Uterus (tissue), 4 donors: Measurements from ENCODE around the gene PPP1R10. TPM values are rescaled to one million over a fixed set of nuclear protein-coding genes. Genes with fewer than 3 reads are reported as not detected.
"Not testable (repeated sequence)": the region's sequence is repeated elsewhere in the genome, so short reads cannot be mapped to it uniquely, and the experiment has no call there.

Experiments
- DNase-seq, 2 donors: peaks; one replicate each; pipeline ENCODE4 v3.0.0-alpha.2; 2019 to 2020
- H3K27ac ChIP-seq, 2 donors: fragments of 200-600 bp; sonication (generic); 1 replicate in 1 of 2; 2 replicates in 1 of 2; pipeline ENCODE4 v1.5.1; 2016 to 2018
- H3K27me3 ChIP-seq, 2 donors: fragments of 200-600 bp; sonication (generic); one replicate each; pipeline ENCODE4 v1.5.1; 2018 to 2019; ENCODE audit warnings: control low read depth in 1 of 2
- H3K36me3 ChIP-seq, 2 donors: fragments of 200-600 bp; sonication (generic); one replicate each; pipeline ENCODE4 v1.5.1; 2019; ENCODE audit warnings: control low read depth in 1 of 2
- H3K4me1 ChIP-seq, 2 donors: fragments of 200-600 bp; sonication (generic); one replicate each; pipeline ENCODE4 v1.5.1; 2018 to 2019; ENCODE audit warnings: control low read depth in 1 of 2
- H3K4me3 ChIP-seq, 2 donors: fragments of 200-600 bp; sonication (generic); 1 replicate in 1 of 2; 2 replicates in 1 of 2; pipeline ENCODE4 v1.5.1; 2018 to 2019; ENCODE audit warnings: mild to moderate bottlenecking in 1 of 2
- H3K9me3 ChIP-seq, 2 donors: fragments of 200-600 bp; sonication (generic); one replicate each; pipeline ENCODE4 v1.5.1; 2019; ENCODE audit warnings: control low read depth in 1 of 2
- POLR2A ChIP-seq, 2 donors: fragments of 450-650 bp; IDR thresholded peaks; one replicate each; pipeline ENCODE4 v1.6.1; 2016; ENCODE audit warnings: antibody characterized with exemption in 2 of 2, mild to moderate bottlenecking in 1 of 2, moderate library complexity in 1 of 2
- intact Hi-C: fragments of 100-400 bp; cut with DNase I; formaldehyde crosslinking; loops from one replicate; pipeline ENCODE4 v1.15.1; 2023; ENCODE audit warnings: low total_unique reads
- total RNA-seq, 4 donors: library from RNA; depleted of rRNA in 3 of 4; stranded (reverse); fragments of >200 nt in 3 of 4; gene quantifications; one replicate each; pipeline versions ENCODE4 v1.1.0 to v1.2.4, GENCODE V29; 2014 to 2023
- TF ChIP-seq, protein P1 (sequence below), 4 experiments: fragments of 200-600 bp in 2 of 4; fragments of 450-650 bp in 2 of 4; sonication (generic) in 2 of 4; IDR thresholded peaks; one replicate each; pipeline ENCODE4 v1.5.1; 2016 to 2019; ENCODE audit warnings: antibody characterized with exemption in 4 of 4, mild to moderate bottlenecking in 2 of 4, moderate library complexity in 1 of 4
- donor health status: DM: yes; HTN: yes; CAD: no.

Gene PPP1R10
- total RNA-seq: 10 to 100 TPM; 24.1 to 86.0 (median 40.2) TPM

DNA sequence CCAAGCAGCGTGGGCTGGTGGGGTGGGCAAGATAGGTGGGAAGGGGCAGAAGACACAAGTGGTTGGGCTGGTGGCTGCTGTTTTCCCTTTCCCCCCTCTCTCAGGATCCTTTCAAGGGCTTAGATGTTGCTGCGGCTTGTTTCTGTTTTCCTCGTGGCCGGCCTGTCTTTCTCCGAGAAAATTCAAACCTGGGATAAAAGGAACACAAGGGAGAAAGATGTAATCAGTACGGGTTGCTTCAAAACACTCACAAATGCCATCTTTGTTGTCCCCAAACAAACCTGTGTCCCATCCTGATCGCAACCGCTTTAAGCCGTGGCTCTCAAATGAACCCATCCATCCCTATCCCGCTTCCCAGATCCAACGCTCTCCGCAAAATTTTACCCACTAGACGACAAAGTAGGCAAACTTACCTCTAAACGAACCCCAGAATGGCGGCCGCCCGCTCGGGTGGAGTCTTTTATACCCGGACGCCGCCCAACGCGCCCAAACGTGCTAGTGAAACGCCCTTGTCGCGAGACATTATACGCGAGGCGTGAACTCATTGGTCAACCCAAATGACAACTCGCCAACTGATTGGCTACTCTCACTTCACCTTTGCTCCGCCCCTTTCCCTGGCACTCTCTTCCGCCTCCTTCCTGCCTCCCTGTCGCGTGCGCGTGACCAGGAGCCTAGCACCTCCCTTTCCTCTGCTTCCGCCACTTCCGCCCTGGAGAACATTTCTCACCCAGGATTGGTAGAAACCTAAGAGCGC lies at the start of gene PPP1R10:
TSS of gene PPP1R10 (minus strand) at position 433 of the 754 bp plus-strand sequence. CDS start 7,299 bp downstream, outside the sequence.
- H3K4me3 ChIP-seq: peak within 1 kb of the TSS; percentile 78 to 99
- peak; percentile 99 for TF ChIP-seq POLR2A (IDR thresholded peaks at IDR 0.05)
- TF ChIP-seq, protein P1, sequence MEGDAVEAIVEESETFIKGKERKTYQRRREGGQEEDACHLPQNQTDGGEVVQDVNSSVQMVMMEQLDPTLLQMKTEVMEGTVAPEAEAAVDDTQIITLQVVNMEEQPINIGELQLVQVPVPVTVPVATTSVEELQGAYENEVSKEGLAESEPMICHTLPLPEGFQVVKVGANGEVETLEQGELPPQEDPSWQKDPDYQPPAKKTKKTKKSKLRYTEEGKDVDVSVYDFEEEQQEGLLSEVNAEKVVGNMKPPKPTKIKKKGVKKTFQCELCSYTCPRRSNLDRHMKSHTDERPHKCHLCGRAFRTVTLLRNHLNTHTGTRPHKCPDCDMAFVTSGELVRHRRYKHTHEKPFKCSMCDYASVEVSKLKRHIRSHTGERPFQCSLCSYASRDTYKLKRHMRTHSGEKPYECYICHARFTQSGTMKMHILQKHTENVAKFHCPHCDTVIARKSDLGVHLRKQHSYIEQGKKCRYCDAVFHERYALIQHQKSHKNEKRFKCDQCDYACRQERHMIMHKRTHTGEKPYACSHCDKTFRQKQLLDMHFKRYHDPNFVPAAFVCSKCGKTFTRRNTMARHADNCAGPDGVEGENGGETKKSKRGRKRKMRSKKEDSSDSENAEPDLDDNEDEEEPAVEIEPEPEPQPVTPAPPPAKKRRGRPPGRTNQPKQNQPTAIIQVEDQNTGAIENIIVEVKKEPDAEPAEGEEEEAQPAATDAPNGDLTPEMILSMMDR (IDR thresholded peaks at IDR 0.05): peak in 2 of 4 experiments; percentile 12 to 23
- peaks cover 0 to 30% of the 10 kb centered on the region in 2 donors for H3K4me1 ChIP-seq
- H3K36me3 ChIP-seq: no peaks in the 10 kb centered on the region
- H3K27ac ChIP-seq: peak within 1 kb of the TSS; percentile 98 to 100
- no peaks in the 10 kb centered on the region for H3K9me3 ChIP-seq
- intact Hi-C loops: no loop called here
- H3K27me3 ChIP-seq: no peaks in the 10 kb centered on the region
- DNase-seq: peak; percentile 99 to 100

DNA sequence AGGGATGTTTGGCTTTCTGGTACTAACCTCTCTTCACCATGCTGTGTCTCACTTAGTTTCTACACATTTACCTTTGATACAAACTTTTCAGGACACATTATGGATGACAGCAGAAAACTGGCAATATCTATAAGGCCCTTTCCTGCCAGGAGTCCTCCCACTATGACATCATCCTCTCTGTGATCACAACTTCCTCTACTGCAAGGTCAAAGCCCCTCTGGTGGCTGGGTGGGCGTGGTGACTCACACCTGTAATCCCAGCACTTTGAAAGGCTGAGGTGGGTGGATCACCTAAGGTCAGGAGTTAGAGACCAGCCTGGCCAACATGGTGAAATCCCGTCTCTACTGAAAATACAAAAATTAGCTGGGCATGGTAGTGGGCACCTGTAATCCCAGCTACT lies 49.3 kb upstream of the PPP1R10 start:
- H3K9me3 ChIP-seq, intact Hi-C loops, H3K4me3 ChIP-seq, H3K36me3 ChIP-seq, H3K27ac ChIP-seq, H3K4me1 ChIP-seq, DNase-seq, H3K27me3 ChIP-seq: not testable (repeated sequence)

DNA sequence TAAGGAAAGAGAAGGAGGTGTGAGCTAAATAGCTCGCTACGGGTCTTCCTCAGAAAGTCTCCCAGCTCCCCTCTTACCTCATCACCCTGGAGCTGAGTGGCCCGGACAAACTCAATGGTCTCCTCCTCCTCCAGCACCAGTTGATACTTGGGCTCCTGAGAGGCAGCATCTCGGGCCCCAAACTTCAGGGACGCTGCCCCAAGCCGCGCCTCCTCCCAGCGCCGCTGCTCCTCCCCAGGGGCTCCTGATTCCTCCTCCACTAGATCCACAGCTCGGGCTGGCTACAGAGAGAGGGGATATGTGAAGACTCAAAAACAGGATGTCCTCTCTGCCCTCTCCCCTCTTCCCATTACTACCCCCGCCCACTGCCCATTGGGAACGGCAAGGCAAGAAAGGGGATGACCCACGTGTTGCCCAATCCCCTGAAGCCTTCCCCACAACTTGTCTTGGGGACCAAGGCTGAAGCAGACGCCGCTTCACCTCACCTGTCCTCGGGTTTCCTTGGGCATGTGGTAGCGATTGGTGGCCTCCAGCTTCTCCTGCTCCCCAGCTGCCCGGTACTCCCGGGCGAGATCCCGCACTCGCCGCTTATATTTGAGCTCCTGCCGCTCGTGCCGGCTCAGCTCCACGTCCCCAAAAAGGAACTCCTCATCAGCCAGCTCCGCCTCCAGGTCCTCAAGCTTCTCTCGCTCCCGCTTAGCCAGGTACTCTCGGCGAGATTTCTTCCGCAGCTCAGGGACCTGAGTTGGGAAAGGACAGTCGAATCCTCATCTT lies 48.1 kb upstream of the PPP1R10 start:
- no peak overlapping the region for H3K27ac ChIP-seq
- H3K27me3 ChIP-seq: no peaks in the 10 kb centered on the region
- TF ChIP-seq POLR2A (IDR thresholded peaks at IDR 0.05): no peak
- TF ChIP-seq, protein P1 (IDR thresholded peaks at IDR 0.05): no peak
- H3K36me3 ChIP-seq: no peaks in the 10 kb centered on the region
- H3K4me3 ChIP-seq: no peak overlapping the region
- no peak for DNase-seq
- H3K9me3 ChIP-seq: no peaks in the 10 kb centered on the region
- H3K4me1 ChIP-seq: no peaks in the 10 kb centered on the region
- intact Hi-C loops: no loop called here

DNA sequence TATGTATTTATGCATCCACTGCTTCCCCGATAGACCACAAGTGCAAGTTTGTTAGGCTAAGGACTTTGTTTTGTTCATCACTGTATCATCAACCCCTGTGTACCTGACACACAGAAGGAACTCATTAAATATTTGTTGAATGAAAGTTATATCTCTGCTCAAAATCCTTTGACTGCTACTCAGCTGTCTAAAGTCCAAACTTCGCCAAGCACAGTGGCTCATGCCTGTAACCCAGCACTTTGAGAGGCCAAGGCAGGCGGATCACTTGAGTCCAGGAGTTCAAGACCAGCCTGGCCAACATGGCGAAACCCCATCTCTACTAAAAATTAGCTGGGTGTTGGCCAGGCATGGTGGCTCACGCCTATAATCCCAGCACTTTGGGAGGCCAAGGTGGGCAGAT lies 40.9 kb upstream of the PPP1R10 start:
- intact Hi-C loops, H3K9me3 ChIP-seq, DNase-seq, H3K27ac ChIP-seq, H3K4me3 ChIP-seq, H3K4me1 ChIP-seq, H3K27me3 ChIP-seq, H3K36me3 ChIP-seq: not testable (repeated sequence)

DNA sequence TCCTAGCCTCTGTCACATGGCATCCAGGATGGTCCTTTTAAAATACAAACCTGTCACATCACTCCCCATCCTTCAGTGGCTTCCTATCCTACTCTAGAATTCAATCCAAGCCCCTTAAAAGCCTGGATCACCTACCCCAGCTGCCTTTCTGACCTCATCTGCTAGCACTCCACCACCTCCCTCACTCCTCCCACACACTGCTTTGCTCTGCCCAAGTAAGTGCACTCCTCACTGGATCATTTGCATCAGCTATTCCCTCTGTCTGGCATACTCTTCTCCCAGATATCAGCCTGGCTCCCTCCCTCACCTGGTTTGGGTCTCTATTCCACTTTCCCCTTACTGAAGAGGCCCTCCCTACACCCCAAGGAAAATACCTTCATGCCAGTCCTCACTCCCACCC lies 40.4 kb upstream of the PPP1R10 start:
- H3K27me3 ChIP-seq: no peaks in the 10 kb centered on the region
- H3K4me1 ChIP-seq: no peaks in the 10 kb centered on the region
- peak overlapping the region in 1 of 2 donors; percentile 19 for H3K27ac ChIP-seq
- no peaks in the 10 kb centered on the region for H3K9me3 ChIP-seq
- H3K36me3 ChIP-seq: no peaks in the 10 kb centered on the region
- H3K4me3 ChIP-seq: no peak overlapping the region
- TF ChIP-seq, protein P1 (IDR thresholded peaks at IDR 0.05): no peak
- TF ChIP-seq POLR2A (IDR thresholded peaks at IDR 0.05): no peak
- no peak for DNase-seq
- intact Hi-C loops: no loop called here

DNA sequence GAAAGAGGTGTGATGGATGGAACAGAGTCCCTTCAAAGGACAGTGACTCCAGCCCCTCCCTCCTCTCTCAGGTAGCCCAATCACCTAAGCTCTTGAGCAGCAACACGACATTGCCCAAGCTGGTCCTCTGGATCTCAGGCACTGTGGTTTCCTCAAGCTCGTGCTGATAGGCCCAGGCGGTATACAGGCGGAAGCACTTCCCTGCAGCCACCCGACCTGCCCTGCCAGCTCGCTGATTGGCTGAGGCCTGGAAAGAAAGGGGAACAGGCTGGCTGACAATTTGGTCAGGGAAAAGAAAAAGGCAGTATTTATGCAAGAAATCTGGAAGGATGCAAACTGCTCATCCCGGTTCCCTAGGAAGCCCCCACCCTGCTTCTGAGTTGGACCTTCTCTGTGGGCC lies 39.5 kb upstream of the PPP1R10 start:
- H3K4me1 ChIP-seq: no peaks in the 10 kb centered on the region
- H3K27me3 ChIP-seq: no peaks in the 10 kb centered on the region
- H3K36me3 ChIP-seq: no peaks in the 10 kb centered on the region
- H3K27ac ChIP-seq: no peak overlapping the region
- no peaks in the 10 kb centered on the region for H3K9me3 ChIP-seq
- no peak for TF ChIP-seq POLR2A (IDR thresholded peaks at IDR 0.05)
- TF ChIP-seq, protein P1 (IDR thresholded peaks at IDR 0.05): no peak
- intact Hi-C loops: no loop called here
- no peak overlapping the region for H3K4me3 ChIP-seq
- DNase-seq: no peak
